Stimulated activated CD8-positive, alpha-beta memory T cell treated with anti-CD3 and anti-CD28 coated beads, Interleukin-7, amount 100 ng/mL, for 48 hours (primary cell): ENCODE data around the gene CRYBG3.
"Not testable (repeated sequence)": the region's sequence is repeated elsewhere in the genome, so short reads cannot be mapped to it uniquely, and the experiment has no call there.

Experiments
- DNase-seq, 2 donors: peaks; one replicate each; pipeline ENCODE4 v3.0.0-alpha.2; 2020; ENCODE audit warnings: low read depth in 1 of 2; ENCODE audit errors: extremely low read depth in 1 of 2

The CRYBG3 gene

DNA sequence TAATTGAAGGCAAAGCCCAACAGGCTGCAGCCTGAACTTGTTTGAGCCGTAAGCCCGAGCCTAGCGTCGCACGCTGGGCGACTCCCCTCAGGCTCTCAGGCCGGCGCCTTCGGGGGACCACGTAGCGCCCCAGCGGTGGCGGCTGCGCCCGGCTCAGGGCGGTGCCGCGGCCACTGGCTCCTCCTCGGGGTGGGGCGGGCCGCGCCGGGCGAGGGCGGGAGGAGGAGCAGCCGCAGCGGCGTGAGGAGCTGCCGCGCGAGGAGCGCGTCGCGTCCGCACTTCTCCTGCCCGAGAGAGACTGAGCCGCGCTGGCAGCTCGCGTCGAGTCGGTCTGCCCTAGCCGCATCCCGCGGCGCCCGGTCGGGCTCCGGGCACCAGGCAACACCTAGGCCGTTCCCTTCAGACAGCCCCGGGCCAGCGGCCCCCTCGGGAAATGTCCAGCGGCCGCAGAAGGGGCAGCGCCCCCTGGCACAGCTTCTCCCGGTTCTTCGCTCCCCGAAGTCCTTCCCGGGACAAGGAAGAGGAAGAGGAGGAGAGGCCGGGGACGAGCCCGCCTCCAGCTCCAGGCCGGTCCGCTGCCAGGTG lies at the start of gene CRYBG3:
CRYBG3 (plus strand) TSS at position 238 of the 585 bp plus-strand sequence; CDS start at position 434, 196 bp downstream.
- DNase-seq: peak; percentile 72 to 73

DNA sequence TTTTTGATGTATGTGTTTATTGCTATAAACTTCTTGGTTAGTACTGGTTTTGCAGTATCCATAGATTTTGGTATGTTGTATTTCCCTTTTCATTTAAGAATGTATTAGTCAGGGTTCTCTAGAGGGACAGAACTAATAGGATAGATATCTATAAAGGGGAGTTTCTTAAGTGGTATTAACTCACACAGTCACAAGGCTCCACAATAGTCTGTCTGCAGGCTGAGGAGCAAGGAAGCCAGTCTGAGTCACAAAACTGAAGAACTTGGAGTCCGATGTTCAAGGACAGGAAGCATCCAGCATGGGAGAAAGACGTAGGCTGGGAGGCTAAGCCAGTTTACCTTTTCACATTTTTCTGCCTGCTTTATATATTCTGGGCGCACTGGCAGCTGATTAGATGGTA lies 48.9 kb upstream of the CRYBG3 start:
- no peak for DNase-seq

DNA sequence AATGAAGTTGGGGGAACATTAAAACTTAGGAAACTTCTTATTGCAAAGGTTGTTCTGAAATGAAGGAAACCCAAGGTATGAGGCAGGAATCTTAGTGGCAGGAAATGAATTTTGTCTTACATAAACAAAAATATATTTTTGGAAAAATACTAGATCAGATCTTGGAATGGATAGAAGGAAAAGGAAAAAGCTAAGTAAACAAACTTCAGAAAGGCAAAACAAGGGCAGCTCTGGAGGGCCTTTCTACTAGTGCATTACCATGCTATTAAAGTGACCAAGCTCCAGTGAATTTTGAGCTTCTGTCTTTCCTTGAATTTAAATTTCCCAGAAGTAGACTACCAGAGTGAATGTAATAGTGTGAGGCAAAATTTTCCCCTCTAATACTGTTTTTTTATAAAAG lies 43.7 kb upstream of the CRYBG3 start:
- DNase-seq: no peak

DNA sequence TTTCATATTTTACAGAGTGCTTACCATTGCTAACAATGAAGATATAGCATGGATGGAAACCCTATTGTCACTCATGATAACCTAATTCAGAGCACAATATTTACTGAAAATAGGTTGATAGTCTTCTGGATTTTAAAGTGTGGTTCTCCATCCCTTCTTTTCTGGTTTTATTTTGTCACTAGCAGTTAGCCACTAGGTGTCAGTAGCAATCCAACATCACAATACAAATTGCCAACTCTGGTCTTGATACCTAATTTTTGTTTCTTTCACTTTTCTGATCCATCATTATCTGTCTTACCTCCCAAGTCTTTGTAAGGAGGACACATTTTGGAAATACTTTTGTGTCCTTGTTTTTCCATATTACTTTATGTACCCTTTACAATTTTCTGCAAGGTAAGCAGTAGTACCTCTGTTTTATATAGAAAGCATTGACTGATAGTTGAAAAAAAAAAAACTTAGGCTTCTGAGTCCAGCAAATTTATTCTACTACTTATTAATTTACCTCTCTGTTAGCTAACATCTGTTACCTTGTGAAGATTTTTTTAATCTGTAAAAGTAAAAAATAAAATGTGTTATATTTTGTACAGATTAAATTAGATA lies 28.3 kb upstream of the CRYBG3 start:
- no peak for DNase-seq

DNA sequence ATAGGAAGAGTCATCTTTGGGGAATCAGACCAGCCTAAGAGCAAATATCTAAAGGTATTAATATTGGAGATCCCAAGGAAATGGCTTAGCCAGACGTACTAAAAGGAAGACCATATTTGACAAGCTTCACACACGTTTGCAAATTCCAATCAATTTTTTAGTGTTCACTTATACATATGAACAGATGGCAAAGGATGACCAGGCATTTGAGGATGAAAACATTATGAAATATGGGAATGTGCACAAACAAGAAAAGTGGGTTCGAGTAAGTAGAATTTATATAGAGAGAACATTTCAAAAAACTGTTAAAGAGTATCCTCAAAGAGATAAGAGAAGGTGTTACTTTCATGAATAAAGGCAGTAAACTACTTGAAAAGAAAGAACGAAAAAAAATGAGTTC lies 25.9 kb upstream of the CRYBG3 start:
- no peak for DNase-seq

DNA sequence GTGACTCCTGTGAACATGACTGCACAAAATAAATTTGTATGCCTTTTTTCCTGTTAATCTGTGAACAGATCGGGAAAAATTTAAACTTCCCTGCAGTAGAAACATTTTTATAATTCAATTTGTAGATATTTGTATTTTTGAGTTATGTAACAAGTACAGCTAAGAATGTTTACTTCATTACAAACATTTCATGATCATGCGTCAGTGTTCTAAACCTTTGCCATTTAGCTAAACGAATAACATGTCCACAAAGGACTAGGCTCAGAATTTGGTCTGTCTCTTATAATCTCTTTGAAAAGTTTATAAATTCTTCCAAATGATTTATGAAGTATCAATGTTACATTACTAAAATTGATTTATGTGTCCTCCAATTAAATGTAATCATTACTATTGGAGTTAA lies 17.3 kb upstream of the CRYBG3 start:
- no peak for DNase-seq

DNA sequence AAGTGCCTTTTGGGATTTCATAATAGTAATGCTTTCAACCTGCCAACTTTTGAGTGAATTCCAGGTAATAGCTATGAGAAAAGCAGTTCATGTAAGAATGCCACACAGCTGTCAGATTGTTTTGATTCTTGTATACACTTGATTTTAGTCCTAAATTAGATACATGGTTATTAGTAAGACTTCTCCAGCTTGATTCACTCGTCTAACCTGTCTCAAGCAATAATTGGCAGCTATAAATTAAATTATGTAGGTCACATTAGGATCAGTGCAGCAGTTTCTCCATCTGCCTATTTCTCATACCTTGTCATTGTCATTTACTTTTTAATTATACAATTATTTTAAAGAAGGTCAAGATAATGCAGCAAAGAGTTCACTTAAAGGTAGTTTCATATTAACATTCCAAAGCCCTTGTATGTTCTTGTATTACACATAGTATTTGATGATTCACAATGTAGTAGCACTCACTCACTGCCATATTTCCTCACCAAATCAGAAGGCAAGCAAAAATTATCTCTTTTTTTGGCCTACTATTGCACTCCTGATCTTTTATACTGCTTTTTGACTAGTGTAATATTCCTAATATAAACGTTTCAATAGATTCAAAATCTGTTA lies 10.9 kb upstream of the CRYBG3 start:
- DNase-seq: no peak

DNA sequence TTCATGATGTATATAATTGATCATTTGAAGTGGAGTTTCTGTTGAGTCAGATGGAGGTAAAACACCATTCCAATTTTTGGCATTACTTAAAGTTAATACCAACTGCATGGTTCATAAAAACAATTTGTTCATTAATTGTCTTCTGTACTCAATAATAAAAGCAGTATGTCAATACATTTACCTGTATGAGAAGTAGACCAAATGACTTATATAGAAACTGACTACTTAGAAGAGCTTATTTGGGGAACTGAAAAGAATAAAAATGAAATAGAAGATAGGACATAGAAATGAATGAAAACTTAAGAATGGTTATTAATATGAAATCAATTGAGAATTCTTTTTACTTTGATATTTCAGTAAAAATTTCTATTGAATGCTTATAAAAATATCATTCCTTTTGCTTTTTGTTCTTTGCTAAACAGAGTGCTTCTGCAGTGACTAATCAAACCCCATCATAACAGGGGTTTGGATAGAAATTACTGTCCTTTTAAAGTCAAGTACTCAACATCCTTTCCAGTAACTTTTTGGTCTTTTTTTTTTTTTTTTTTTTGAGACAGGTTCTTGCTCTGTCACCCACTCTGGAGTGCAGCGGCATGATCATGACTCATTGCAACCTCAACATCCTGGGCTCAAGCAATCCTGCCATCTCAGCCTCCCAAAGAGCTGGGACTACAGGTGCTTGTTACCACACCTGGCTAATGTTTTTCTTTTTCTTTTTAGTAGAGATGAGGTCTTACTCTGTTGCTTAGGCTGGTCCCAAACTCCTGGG lies 6.5 kb upstream of the CRYBG3 start:
- peak in 1 of 2 donors; percentile 35 for DNase-seq

DNA sequence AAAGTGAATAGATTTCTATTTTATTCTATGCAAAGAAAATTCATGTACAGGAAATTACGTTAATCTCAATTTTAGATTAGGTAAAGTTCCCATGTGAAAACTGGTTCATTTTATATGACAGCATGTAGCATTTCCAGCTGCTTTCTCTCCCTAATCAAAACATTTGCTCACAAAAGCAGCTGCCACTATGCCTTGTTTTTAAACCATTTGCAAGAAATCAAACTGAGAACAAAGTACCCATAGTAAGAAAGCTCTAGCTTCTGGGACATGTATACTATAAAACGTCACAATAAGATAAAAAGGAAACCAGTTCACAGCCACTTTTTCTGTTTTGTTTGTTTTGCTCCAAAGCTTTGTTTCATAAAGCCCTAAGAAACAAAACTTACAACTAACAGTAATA lies 5.0 kb upstream of the CRYBG3 start:
- no peak for DNase-seq

DNA sequence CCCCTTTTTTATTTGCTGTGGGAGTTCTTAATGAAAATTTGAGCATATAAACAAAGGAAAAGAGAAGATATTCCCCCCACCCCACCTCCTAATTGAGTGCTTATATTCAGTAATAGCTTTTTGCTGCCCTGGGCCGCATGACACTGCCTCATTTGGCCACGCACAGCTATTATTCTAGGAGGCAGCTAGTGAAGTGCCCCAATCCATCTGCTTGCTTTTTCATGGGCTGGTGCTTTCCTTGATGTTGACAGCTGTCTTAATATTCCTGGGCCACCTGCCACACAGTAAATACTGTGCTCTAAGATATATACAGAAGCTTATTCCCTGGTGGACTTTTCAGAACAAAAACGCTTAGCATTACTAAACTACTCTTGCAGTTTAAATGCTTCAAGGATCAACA lies 3.8 kb upstream of the CRYBG3 start:
- DNase-seq: no peak

DNA sequence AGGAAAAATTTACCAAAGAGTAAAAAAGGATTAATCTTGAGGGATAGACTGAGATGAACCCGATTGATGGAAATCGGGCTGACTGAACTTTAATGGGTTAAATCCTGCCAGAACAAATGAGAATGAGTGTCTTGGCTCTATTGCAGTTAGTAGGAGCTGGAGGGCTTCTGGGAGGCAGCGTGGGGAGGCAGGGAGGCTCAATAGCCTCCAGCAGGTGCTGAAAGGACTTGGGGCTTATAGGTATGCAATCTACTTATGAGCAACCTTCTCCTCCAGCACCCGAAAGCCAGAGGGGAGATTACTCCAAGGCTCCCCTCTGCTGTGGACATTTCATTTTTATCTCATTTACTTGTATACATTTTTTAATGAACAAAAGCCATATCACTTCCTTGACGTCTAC lies 1.0 kb upstream of the CRYBG3 start:
- DNase-seq: no peak

DNA sequence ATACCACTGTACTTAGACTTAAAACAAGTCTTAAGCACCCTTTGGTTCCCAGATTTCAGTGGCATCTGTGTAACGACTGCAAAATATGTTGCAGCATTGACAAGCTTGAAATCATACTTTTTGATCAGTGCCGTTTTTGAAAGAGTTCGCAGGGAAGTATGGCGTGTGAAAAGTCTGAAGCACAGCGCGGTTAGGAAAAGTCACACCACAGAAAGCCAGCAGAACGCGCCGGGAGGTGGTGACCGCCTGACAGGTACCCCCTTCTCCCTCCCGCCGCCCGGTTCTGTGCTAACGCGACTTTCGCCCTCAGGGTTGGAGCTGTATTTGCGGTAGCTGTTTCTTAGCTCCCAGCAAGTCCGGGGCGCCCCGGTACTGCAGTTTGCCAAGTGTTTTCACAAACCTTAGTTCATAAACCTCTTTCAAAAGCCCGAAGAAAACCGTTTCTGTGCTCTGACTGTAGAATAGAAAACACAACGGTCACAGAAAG lies 481 bp upstream of the CRYBG3 start:
- DNase-seq: peak; percentile 24

DNA sequence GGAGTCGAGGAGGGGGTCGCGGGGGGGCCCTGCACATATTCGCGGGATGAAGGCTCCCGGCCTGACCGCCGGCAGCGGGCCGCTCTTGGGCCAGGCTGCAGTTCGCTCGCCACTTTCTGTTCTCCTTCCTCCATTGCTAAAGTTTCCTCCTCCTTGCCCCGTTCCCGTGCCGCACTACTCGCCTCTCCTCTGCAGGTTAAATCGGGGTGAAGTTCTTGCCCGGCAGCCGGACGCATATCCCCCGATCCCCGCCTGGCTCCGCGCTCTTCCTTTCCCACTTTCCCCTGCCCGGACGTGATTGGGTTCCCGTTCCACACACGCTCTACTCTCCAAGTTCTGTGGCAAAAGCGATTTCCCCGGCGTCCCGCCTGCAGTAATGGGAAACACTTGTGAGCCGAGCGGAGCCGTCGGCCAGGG lies 556 bp downstream of the CRYBG3 start:
- no peak for DNase-seq

DNA sequence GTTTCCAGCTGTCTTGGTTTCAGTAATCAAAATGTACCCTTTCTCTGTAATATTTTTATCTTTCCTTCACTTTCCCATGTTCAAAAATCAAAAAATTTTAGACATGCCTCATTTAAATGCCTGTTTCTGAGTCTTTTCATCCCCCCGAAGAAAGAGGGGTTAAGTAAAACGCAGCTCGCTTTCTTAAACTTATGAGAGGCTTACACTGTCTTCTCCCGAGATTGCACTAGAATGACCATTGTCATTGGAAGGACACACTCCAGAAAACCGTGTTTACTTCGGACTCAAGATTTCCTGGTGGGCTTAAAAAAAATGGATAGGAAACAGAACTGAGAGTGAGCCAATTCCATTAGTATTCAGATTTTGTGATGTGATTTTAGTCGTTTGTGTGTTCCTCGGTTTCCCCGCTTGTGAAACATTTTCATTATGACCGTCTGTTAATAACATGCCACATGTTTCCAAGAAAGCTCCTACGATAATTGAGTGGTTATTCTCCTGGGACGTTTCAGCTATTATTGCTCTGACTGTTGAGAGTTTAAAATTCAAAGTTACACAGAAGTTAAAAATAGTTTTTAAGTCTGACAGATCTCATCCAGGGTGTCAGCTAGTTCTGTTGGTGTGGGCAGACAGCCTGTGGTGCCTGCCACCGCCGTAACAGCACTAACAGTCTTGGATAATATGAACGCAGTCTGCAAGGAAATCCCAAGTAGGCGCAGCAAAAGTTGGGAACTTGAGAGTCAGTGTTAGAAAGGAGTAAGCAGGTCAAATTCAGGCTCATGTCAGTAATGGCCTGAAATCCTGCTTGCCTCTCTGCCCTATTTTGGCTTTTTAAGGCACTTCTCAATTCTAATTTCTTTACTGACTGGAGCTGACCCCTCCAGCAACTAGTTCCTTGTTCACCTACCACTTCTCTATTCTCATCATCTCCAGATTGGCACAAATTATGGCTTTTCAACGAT lies 1.5 kb downstream of the CRYBG3 start:
- DNase-seq: no peak

DNA sequence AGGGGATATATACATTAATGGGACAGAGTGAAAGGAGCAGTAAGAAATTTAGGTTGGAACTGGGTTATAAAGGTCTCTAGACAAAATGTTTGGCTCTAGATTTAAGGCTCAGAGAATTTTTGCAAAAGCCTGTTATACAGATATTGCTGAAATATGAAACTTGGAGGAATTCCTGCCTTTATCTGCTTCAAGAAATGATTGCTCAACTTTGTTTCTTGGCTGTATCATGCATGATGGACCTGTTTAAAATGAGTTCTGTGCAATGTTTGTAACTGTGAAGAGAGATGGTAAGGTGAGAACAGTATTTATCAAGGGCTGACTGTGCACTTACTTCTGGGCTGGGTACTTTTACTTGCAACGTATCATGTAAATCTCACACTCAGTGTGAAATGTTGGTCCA lies 3.3 kb downstream of the CRYBG3 start:
- DNase-seq: no peak

DNA sequence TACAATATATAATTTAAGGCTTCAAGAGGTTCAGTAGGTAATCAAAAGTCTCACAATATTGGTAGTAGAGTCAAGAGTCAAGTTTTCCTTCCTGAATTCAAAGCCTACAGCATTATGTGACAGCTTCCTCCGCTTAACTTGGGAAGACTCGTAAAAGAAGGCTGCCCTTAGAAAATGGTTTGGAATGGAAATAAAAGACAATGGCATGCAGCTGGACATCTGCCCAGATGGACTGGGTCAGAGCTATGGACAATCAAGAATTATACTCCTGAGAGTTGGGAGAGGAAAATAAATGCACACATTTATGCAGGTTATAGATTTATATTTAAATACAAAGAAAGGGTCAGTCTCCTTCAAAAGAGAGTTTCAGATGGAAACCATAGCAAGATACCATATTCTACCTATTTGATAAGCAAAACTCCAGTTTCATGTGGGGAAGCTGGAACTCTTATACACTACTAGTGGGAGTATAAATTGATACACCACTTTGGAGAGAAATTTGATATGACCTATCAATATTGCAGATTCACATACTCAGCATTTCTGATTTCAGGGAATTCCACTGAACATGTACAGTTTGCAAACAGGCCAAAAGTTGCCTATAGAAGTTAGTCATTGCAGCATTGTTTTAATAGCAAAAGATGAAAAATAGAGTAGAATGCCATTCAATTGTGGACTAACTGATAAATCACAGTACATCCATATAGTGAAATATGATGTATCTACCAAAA lies 6.1 kb downstream of the CRYBG3 start:
- no peak for DNase-seq

DNA sequence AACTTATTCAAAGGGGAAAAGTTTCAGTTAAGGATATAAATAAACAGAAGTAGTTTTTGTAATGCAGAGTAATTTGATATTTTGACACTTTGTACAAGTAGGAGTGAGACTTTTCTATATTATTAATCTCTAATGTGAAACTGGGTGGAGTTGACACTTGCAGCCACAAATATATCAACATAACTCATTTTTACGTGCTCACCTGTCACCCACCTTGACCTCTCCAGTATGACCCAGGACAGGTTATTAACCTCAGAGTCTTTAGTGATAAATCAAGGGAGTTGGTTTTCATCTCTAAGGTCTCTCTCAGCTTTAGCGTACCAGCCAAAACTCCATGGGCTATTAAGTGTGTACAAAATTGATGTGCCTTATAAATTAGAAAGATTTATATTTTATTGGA lies 7.4 kb downstream of the CRYBG3 start:
- DNase-seq: no peak

DNA sequence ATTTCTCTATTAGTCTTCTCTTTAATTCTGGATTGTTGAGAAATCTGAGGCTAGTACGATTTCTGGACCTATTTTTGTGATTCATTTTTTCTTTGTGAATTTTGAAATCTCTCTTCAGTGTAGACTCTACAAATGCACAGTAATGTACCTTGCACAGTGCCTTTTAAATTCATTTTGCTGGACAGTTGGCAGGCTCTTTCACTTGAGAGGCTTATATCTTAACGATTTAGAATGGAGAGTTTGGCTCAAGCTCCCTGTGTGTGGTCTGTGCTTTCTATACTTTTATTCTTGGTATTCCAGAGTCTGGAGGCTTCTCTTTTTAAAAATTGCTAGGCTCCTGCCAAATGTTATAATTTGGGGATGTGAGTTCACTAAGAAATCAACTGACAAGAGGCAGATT lies 8.8 kb downstream of the CRYBG3 start:
- no peak for DNase-seq

DNA sequence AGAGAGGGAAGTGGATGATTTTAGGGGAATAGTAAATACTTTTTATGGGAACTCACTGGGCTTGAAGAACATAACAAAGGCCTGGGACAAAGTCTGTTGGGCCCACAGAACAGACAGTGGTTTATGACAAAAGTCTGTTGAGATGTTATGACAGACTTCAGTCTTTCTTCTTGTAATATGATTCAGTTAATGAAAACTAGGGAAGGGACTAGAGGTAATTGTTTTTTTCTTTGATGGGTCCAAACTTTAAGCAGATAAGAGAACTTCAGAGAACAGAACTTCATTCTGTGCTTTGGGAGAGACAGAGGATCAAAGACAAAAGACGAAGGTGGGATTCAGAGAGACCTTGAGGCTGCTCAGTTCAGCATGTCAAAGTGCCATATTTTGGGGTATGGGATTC lies 9.3 kb downstream of the CRYBG3 start:
- no peak for DNase-seq

DNA sequence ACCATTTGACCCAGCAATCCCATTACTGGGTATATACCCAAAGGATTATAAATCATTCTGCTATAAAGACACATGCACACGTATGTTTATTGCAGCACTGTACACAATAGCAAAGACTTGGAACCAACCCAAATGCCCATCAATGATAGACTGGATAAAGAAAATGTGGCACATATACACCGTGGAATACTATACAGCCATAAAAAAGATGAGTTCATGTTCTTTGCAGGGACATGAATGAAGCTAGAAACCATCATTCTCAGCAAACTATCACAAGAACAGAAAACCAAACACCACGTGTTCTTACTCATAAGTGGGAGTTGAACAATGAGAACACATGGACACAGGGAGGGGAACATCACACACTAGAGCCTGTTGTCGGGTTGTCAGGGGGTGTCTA lies 11.4 kb downstream of the CRYBG3 start:
- DNase-seq: not testable (repeated sequence)
